Measurements from ENCODE around the gene RAB7B. TPM values are rescaled to one million over a fixed set of nuclear protein-coding genes. Genes with fewer than 3 reads are reported as not detected.

Gene RAB7B
- total RNA-seq, 1 experiment from 2014 or later, result 3.6 TPM

GRCh38 chr1:205944525-205944924, 58.7 kb downstream of the RAB7B start:
- ChIA-PET POLR2A (interaction anchor here (1.2 to 1.3 kb wide), 3 partner anchors 13 to 23 kb away, joined by 4 to 7 read pairs (median 6); no protein-coding TSS in a partner anchor), CTCF (interaction anchor here (0.9 to 13.7 kb wide), 7 partner anchors 9 to 152 kb away, joined by 3 to 198 read pairs (median 3); no protein-coding TSS in a partner anchor)
- Mint-ChIP-seq H3K4me1 (ENCODE audit: insufficient read depth, unreplicated experiment) (peaks cover 46% of the 10 kb centered on the region), H3K27ac (ENCODE audit: low read depth, unreplicated experiment) (no peak overlapping the region), H3K27me3 (ENCODE audit: insufficient read depth, unreplicated experiment) (peaks cover 95% of the 10 kb centered on the region), H3K4me3 (ENCODE audit: unreplicated experiment) (no peak overlapping the region), H3K9me3 (ENCODE audit: unreplicated experiment) (no peaks in the 10 kb centered on the region), H3K36me3 (ENCODE audit: insufficient read depth, unreplicated experiment) (no peaks in the 10 kb centered on the region)
- BruUV-seq (replicated peaks), result no TSS peak
- TF ChIP-seq, protein P1, sequence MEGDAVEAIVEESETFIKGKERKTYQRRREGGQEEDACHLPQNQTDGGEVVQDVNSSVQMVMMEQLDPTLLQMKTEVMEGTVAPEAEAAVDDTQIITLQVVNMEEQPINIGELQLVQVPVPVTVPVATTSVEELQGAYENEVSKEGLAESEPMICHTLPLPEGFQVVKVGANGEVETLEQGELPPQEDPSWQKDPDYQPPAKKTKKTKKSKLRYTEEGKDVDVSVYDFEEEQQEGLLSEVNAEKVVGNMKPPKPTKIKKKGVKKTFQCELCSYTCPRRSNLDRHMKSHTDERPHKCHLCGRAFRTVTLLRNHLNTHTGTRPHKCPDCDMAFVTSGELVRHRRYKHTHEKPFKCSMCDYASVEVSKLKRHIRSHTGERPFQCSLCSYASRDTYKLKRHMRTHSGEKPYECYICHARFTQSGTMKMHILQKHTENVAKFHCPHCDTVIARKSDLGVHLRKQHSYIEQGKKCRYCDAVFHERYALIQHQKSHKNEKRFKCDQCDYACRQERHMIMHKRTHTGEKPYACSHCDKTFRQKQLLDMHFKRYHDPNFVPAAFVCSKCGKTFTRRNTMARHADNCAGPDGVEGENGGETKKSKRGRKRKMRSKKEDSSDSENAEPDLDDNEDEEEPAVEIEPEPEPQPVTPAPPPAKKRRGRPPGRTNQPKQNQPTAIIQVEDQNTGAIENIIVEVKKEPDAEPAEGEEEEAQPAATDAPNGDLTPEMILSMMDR (IDR thresholded peaks at IDR 0.05; ENCODE audit: unreplicated experiment), result no peak
- no peak for DNase-seq (ENCODE audit: unreplicated experiment)
- intact Hi-C loops (cut with micrococcal nuclease), result no loop called here

DNA sequence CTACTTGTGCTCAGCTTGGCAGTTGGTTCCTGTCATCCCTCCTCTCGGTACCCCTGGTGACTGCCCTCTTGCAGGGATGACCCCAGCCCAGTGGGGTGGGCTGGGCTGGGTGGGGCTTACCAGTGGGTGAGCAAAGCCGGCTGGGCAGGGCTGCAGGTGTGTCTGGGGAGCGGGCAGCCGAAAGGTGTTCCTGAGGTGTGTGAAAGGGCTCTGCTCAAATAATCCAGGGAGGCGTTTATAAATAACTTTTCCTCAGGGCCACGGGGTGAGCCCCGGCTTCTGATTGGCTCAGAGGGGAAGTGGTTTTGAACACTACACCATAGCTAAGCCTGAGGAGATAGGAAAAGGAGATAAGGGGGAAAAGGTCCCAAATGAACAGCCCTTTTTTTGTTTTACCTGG, 60.0 kb downstream of the RAB7B start, which contains the start of gene SLC26A9:
TSS of gene SLC26A9 (minus strand) at position 212 of the 400 bp plus-strand sequence. CDS start 7,636 bp downstream, outside the sequence.
- peaks cover 99% of the 10 kb centered on the region for H3K27me3 Mint-ChIP-seq (ENCODE audit: insufficient read depth, unreplicated experiment)
- H3K4me3 Mint-ChIP-seq (ENCODE audit: unreplicated experiment), result no peak within 1 kb of the TSS

DNA sequence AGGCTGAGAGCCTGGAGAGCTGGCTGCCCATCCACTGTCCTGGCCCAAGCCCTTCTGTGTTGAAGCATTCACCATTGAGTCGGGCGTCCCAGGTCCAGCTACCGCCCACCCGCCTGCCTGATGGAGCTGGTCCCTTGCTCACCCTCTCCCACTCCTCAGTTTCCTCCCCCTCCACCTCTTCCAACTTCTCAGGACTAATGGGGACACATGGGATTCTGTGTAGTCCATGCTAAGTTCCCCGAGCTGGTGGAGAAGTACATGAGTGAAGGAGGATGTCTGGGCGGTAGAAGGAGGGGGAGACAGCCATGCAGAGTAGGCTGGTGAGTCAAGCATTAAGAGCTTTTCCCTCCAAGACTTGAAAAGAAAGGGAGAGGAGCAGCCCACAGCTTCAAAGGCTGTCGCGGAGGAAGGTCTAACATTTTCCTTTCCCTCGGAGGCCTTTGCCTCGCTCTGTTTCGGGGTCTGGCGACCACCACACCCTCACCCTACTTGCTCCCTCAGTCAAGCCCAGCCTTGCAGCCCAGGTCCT, 60.5 kb downstream of the RAB7B start:
- no peaks in the 10 kb centered on the region for H3K36me3 Mint-ChIP-seq (ENCODE audit: insufficient read depth, unreplicated experiment)
- DNase-seq (ENCODE audit: unreplicated experiment), result no peak
- ChIA-PET CTCF (interaction anchor here (0.5 to 13.7 kb wide), 7 partner anchors 16 to 958 kb away, joined by 3 to 198 read pairs (median 5); no protein-coding TSS in a partner anchor), POLR2A (interaction anchor here (0.7 kb wide), 1 partner anchor 9 kb away, joined by 3 read pairs; no protein-coding TSS in a partner anchor)
- no peak overlapping the region for H3K27ac Mint-ChIP-seq (ENCODE audit: low read depth, unreplicated experiment)
- BruUV-seq (replicated peaks), result no TSS peak
- H3K4me1 Mint-ChIP-seq (ENCODE audit: insufficient read depth, unreplicated experiment), result peaks cover 30% of the 10 kb centered on the region
- no peaks in the 10 kb centered on the region for H3K9me3 Mint-ChIP-seq (ENCODE audit: unreplicated experiment)
- H3K4me3 Mint-ChIP-seq (ENCODE audit: unreplicated experiment), result no peak overlapping the region
- H3K27me3 Mint-ChIP-seq (ENCODE audit: insufficient read depth, unreplicated experiment), result peaks cover 99% of the 10 kb centered on the region
- TF ChIP-seq, protein P1 (IDR thresholded peaks at IDR 0.05; ENCODE audit: unreplicated experiment), result no peak
- intact Hi-C loops (cut with micrococcal nuclease), result no loop called here

More for the DNA sequence above, 60.0 kb downstream of the RAB7B start, which contains the start of gene SLC26A9:
- H3K27ac Mint-ChIP-seq (ENCODE audit: low read depth, unreplicated experiment), result no peak within 1 kb of the TSS
- H3K36me3 Mint-ChIP-seq (ENCODE audit: insufficient read depth, unreplicated experiment), result no peaks in the 10 kb centered on the region
- no peaks in the 10 kb centered on the region for H3K9me3 Mint-ChIP-seq (ENCODE audit: unreplicated experiment)
- POLR2A ChIA-PET, result interaction anchor here (0.6 to 1.0 kb wide), 2 partner anchors 20 to 165 kb away, joined by 3 read pairs; no protein-coding TSS in a partner anchor
- peaks cover 36% of the 10 kb centered on the region for H3K4me1 Mint-ChIP-seq (ENCODE audit: insufficient read depth, unreplicated experiment)
- DNase-seq (ENCODE audit: unreplicated experiment), result no peak
- TF ChIP-seq, protein P1 (IDR thresholded peaks at IDR 0.05; ENCODE audit: unreplicated experiment), result no peak
- BruUV-seq (replicated peaks), result no TSS peak
- intact Hi-C loops (cut with micrococcal nuclease), result no loop called here
- CTCF ChIA-PET, result interaction anchor here (0.5 to 13.7 kb wide), 6 partner anchors 17 to 958 kb away, joined by 3 to 198 read pairs (median 4); no protein-coding TSS in a partner anchor

GRCh38 chr1:205940710-205941109, 62.5 kb downstream of the RAB7B start:
- DNase-seq (ENCODE audit: unreplicated experiment), result no peak
- BruUV-seq (replicated peaks), result no TSS peak
- H3K36me3 Mint-ChIP-seq (ENCODE audit: insufficient read depth, unreplicated experiment), result no peaks in the 10 kb centered on the region
- TF ChIP-seq, protein P1 (IDR thresholded peaks at IDR 0.05; ENCODE audit: unreplicated experiment), result no peak
- CTCF ChIA-PET, result interaction anchor here (0.6 to 7.3 kb wide), 5 partner anchors 21 to 605 kb away, joined by 3 to 56 read pairs (median 3); no protein-coding TSS in a partner anchor
- H3K9me3 Mint-ChIP-seq (ENCODE audit: unreplicated experiment), result no peaks in the 10 kb centered on the region
- no peak overlapping the region for H3K27ac Mint-ChIP-seq (ENCODE audit: low read depth, unreplicated experiment)
- intact Hi-C loops (cut with micrococcal nuclease), result no loop called here
- no peak overlapping the region for H3K4me3 Mint-ChIP-seq (ENCODE audit: unreplicated experiment)
- peaks cover 29% of the 10 kb centered on the region for H3K4me1 Mint-ChIP-seq (ENCODE audit: insufficient read depth, unreplicated experiment)
- POLR2A ChIA-PET, result interaction anchor here (2.2 kb wide), 1 partner anchor 10 kb away, joined by 6 read pairs; no protein-coding TSS in a partner anchor
- H3K27me3 Mint-ChIP-seq (ENCODE audit: insufficient read depth, unreplicated experiment), result peaks cover 97% of the 10 kb centered on the region
